Ascending aorta (tissue), 2 donors: ENCODE data around the gene NOX4. TPM values are rescaled to one million over a fixed set of nuclear protein-coding genes. Genes with fewer than 3 reads are reported as not detected.
"Not testable (repeated sequence)": the region's sequence is repeated elsewhere in the genome, so short reads cannot be mapped to it uniquely, and the experiment has no call there.

Experiments used
- DNase-seq, 2 donors: peaks; one replicate each; pipeline ENCODE4 v3.0.0-alpha.2; 2019; ENCODE audit warnings: low spot score in 2 of 2
- H3K27ac ChIP-seq, 2 donors: fragments of 200-600 bp; sonication (generic); one replicate each; pipeline ENCODE4 v1.5.1; 2016 to 2017; ENCODE audit warnings: mild to moderate bottlenecking in 1 of 2
- H3K27me3 ChIP-seq: fragments of 200-600 bp; sonication (generic); one replicate; pipeline ENCODE4 v1.5.1; 2017
- H3K36me3 ChIP-seq, 2 donors: fragments of 200-600 bp; sonication (generic); one replicate each; pipeline ENCODE4 v1.5.1; 2016
- H3K4me1 ChIP-seq, 2 donors: fragments of 200-600 bp; sonication (generic); one replicate each; pipeline ENCODE4 v1.5.1; 2016 to 2017; ENCODE audit warnings: mild to moderate bottlenecking in 1 of 2
- H3K4me3 ChIP-seq, 2 donors: fragments of 200-600 bp; sonication (generic); one replicate each; pipeline ENCODE4 v1.5.1; 2016 to 2017; ENCODE audit warnings: mild to moderate bottlenecking in 1 of 2
- H3K9me3 ChIP-seq, 2 donors: fragments of 200-600 bp; sonication (generic); one replicate each; pipeline ENCODE4 v1.5.1; 2016
- CTCF ChIP-seq, 3 experiments: fragments of 200-600 bp in 2 of 3; fragments of 450-650 bp in 1 of 3; sonication (generic) in 2 of 3; IDR thresholded peaks; one replicate each; pipeline ENCODE4 v1.5.1; 2016 to 2019; ENCODE audit warnings: antibody characterized with exemption in 3 of 3, mild to moderate bottlenecking in 1 of 3, moderate library complexity in 1 of 3
- intact Hi-C: fragments of 100-400 bp; cut with DNase I; formaldehyde crosslinking; loops from one replicate; pipeline ENCODE4 v1.15.1; 2023
- total RNA-seq: library from RNA; depleted of rRNA; stranded (reverse); fragments of >200 nt; gene quantifications from one replicate; pipeline ENCODE4 v1.1.0, GENCODE V29; 2016

Gene NOX4
- total RNA-seq, 1 donor from 2014 or later, result 125 TPM

GRCh38 chr11:89381094-89381493 is 110.1 kb downstream of the NOX4 start:
- TF ChIP-seq CTCF (IDR thresholded peaks at IDR 0.05), result no peak
- no peak overlapping the region for H3K4me3 ChIP-seq
- peak; percentile 14 to 83 for DNase-seq
- no peaks in the 10 kb centered on the region for H3K27me3 ChIP-seq
- intact Hi-C loops, result loop anchor here (5.0 kb wide), 2 partner anchors 39 to 111 kb away; partner anchors contain the start of gene NOX4
- peaks cover 5 to 27% of the 10 kb centered on the region in 2 donors for H3K4me1 ChIP-seq
- H3K36me3 ChIP-seq, result peaks cover 3 to 16% of the 10 kb centered on the region in 2 donors
- H3K27ac ChIP-seq, result peak overlapping the region; percentile 86 to 89
- H3K9me3 ChIP-seq, result peaks cover 4 to 8% of the 10 kb centered on the region in 2 donors

- Histone ChIP-seq H3K4me3 (peak overlapping the region in 1 of 2 donors; percentile 18), H3K27ac (peak overlapping the region; percentile 86 to 89), H3K36me3 (peaks cover 3 to 11% of the 10 kb centered on the region in 2 donors), H3K4me1 (peaks cover 5 to 27% of the 10 kb centered on the region in 2 donors)
- H3K9me3 ChIP-seq, DNase-seq, H3K27me3 ChIP-seq: not testable (repeated sequence)
- intact Hi-C loops, result loop anchor here (5.0 kb wide), 2 partner anchors 38 to 112 kb away; partner anchors contain the start of gene NOX4
Measured at GRCh38 chr11:89379976-89380771, 111.0 kb downstream of the NOX4 start.

- H3K9me3 ChIP-seq, DNase-seq, intact Hi-C loops, H3K4me3 ChIP-seq, H3K27me3 ChIP-seq, H3K36me3 ChIP-seq: not testable (repeated sequence)
- H3K4me1 ChIP-seq, result peaks cover 5 to 27% of the 10 kb centered on the region in 2 donors
- H3K27ac ChIP-seq, result peak overlapping the region; percentile 86 to 89
Measured at GRCh38 chr11:89378986-89379385, 112.2 kb downstream of the NOX4 start.

- Histone ChIP-seq H3K4me1 (peaks cover 0 to 28% of the 10 kb centered on the region in 2 donors), H3K27ac (peak overlapping the region in 1 of 2 donors; percentile 21)
- H3K9me3 ChIP-seq, H3K27me3 ChIP-seq, DNase-seq, H3K4me3 ChIP-seq, H3K36me3 ChIP-seq, intact Hi-C loops: not testable (repeated sequence)
Measured at GRCh38 chr11:89369356-89369755, 121.8 kb downstream of the NOX4 start.

- H3K27me3 ChIP-seq, H3K4me3 ChIP-seq, intact Hi-C loops, H3K9me3 ChIP-seq, H3K36me3 ChIP-seq, DNase-seq: not testable (repeated sequence)
- Histone ChIP-seq H3K27ac (peak overlapping the region in 1 of 2 donors; percentile 37), H3K4me1 (peaks cover 0 to 24% of the 10 kb centered on the region in 2 donors)
Measured at GRCh38 chr11:89364856-89365255, 126.3 kb downstream of the NOX4 start.

GRCh38 chr11:89361734-89362133 is 129.4 kb downstream of the NOX4 start:
- H3K4me1 ChIP-seq, result peaks cover 0 to 19% of the 10 kb centered on the region in 2 donors
- intact Hi-C loops, result no loop called here

GRCh38 chr11:89359208-89359607 is 132.0 kb downstream of the NOX4 start:
- not testable (repeated sequence) for DNase-seq

More at GRCh38 chr11:89361734-89362133, 129.4 kb downstream of the NOX4 start:
- TF ChIP-seq CTCF (IDR thresholded peaks at IDR 0.05), result no peak
- DNase-seq, result no peak
- H3K4me3 ChIP-seq, result no peak overlapping the region
- H3K36me3 ChIP-seq, result peaks cover 0 to 9% of the 10 kb centered on the region in 2 donors
- H3K27me3 ChIP-seq, result no peaks in the 10 kb centered on the region
- no peaks in the 10 kb centered on the region for H3K9me3 ChIP-seq
- H3K27ac ChIP-seq, result no peak overlapping the region

GRCh38 chr11:89358761-89359160 is 132.4 kb downstream of the NOX4 start:
- Histone ChIP-seq H3K9me3 (no peaks in the 10 kb centered on the region), H3K4me1 (peaks cover 0 to 3% of the 10 kb centered on the region in 2 donors), H3K36me3 (peaks cover 3 to 19% of the 10 kb centered on the region in 2 donors), H3K27me3 (no peaks in the 10 kb centered on the region), H3K4me3 (no peak overlapping the region), H3K27ac (no peak overlapping the region)
- DNase-seq, result no peak
- intact Hi-C loops, result no loop called here
- TF ChIP-seq CTCF (IDR thresholded peaks at IDR 0.05), result no peak

More at GRCh38 chr11:89359208-89359607, 132.0 kb downstream of the NOX4 start:
- H3K27ac ChIP-seq, H3K4me1 ChIP-seq, H3K27me3 ChIP-seq, H3K9me3 ChIP-seq, intact Hi-C loops, H3K4me3 ChIP-seq: not testable (repeated sequence)
- peaks cover 3 to 14% of the 10 kb centered on the region in 2 donors for H3K36me3 ChIP-seq
